Left lobe of liver (tissue), 2 donors: Measurements from ENCODE around the gene OR51D1. TPM values are rescaled to one million over a fixed set of nuclear protein-coding genes. Genes with fewer than 3 reads are reported as not detected.

ENCODE experiments used
- ATAC-seq: fragments of 200-7000 bp; cut with Tn5 transposase; one replicate; pipeline ENCODE4 v1.9.1; 2020; ENCODE audit warnings: mild to moderate bottlenecking, moderate library complexity
- DNase-seq: peaks from one replicate; pipeline ENCODE4 v3.0.0-alpha.2; 2020; ENCODE audit warnings: low spot score
- total RNA-seq: library from RNA; stranded (reverse); gene quantifications from one replicate; pipeline ENCODE4 v1.2.1, GENCODE V29; 2021
- donor health status: DM: no; HTN: no; CAD: no; lungs with moderate emphysema.
- donor health status: DM: no; HTN: yes; CAD: no.

The OR51D1 gene
- total RNA-seq, 1 donor from 2014 or later: not detected

DNA sequence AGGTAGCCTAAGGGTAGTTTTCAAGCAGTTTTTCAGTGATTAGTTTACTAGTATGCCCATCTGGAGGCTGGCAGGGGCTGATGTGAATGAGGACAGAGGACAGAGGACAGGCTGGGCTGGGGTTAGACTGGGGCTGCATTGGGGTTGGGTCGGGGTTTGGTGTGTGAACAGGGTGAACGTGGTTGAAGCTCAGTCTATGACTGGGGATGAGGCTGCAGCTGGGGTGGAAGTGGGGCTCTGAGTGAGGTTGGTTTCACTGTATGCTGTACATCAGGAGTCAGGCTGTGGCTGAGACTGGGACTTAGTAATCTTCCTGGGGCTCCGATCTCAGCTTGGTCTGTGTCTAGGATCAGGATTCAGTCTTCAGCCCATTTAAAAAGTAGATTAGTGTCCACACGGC is 7.0 kb downstream of the OR51D1 start:
- ATAC-seq: no peak
- no peak for DNase-seq

GRCh38 chr11:4645974-4646373 is 8.7 kb downstream of the OR51D1 start:
- ATAC-seq: no peak
- DNase-seq: no peak

DNA sequence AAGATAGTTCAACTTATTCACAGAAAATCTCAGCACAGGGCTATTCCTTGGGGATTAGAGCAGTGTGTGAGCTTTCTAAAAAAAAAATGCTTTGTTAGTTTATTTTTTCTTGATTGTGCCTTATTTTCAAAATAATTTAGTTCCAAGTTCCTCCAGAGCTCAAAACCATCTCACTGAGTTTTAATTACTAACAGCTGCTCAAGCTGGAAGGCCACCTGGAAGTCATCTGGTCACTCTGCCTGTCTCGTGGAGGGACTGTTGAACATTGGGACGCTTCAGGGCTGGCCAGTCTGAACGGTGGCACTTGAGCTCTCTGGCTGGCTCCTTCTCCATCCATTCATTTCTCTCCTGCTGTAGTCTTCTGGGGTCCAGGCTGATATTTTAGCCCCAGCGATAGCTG is 10.5 kb downstream of the OR51D1 start:
- DNase-seq (no peak), ATAC-seq (no peak)

DNA sequence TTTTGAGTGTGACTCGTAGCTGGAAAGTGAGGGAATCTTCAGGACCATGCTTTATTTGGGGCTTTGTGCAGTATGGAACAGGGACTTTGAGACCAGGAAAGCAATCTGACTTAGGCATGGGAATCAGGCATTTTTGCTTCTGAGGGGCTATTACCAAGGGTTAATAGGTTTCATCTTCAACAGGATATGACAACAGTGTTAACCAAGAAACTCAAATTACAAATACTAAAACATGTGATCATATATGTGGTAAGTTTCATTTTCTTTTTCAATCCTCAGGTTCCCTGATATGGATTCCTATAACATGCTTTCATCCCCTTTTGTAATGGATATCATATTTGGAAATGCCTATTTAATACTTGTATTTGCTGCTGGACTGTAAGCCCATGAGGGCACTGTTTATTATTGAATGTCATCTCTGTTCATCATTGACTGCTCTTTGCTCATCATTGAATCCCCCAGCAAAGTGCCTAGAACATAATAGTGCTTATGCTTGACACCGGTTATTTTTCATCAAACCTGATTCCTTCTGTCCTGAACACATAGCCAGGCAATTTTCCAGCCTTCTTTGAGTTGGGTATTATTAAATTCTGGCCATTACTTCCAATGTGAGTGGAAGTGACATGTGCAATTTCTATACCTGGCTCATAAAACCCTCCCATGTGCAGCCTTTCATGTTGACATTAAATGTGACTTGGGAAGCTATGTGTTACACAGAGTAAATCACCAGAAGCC is 17.5 kb downstream of the OR51D1 start:
- no peak for DNase-seq
- no peak for ATAC-seq

DNA sequence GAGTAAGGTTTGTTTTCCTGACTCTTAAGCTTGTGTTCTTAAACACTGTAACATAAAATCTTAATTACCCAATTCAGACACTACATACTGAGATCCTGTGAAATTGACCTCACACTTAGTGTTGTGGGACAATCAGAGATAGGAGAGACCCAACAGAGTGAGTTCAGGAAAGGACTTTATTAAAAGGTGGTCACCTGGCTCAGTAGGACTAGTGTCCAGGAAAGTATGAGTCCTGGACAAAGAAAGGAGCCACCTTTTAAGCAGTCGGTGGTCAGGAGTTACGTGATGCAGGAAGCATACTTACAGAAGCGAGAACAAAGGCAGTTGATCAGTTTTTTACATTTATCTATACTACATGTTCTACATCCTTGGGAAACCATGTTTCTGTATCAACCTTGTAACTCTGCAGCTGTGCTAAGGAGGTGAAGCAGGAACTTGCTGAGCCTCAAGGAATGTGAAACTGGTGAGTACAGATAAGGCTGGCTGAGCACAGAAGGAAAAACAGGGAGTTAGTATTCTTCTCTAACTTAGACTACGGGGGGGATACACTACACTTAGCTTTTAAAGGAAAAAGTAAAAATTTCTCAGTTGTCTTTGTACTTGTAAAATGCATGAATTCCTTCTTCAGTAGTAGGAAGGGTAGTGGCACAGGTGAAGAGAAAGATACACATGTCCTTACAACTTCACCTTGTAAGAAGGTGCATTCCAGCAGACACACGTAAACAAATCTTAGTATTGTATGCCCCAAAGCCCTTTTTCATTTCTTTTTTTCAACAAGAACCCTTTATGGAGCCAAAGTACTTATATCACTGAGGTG is 21.6 kb downstream of the OR51D1 start:
- ATAC-seq: no peak
- no peak for DNase-seq

- ATAC-seq: no peak
- no peak for DNase-seq
Observed at GRCh38 chr11:4662876-4663275, 25.6 kb downstream of the OR51D1 start.

DNA sequence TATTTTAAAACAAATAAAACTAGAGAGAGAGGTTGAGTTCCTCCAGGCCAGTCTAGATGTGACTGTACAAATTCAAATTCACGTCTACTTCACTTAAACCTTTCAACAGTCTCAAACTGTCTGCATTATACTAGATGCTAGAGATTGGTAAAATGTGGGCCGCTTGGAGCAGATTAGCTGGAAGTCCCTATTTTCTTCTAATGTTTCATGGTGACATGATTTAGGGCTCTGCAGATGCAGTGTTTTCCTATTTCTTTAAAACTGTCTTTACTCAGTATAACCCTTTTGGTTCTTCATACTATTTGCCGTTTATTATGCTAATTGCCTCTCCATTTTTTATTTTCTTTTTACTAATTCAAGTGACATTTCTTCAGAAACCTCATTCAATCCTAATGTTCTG is 26.9 kb downstream of the OR51D1 start:
- ATAC-seq: no peak
- DNase-seq: no peak

- ATAC-seq (no peak), DNase-seq (no peak)
Observed at GRCh38 chr11:4664786-4665185, 27.5 kb downstream of the OR51D1 start.

DNA sequence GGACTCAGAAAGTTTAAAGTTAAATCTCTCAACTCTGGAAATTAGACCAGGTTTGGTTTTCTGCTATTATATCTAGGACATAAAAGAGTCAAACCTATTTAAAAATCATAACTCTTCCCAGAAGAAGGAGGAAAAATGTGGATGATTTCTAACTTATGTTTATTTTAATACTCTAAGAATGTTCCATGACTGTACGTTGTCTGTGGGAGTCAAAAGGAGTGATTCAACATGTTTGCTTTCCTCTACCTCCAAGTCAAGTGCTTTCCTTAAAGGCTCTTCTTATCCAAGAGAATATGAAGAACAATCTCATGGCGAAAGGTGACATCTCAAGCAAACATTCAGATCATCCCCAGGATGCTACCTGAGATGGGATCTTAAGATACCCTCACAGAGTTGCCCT is 28.1 kb downstream of the OR51D1 start:
- no peak for ATAC-seq
- no peak for DNase-seq

DNA sequence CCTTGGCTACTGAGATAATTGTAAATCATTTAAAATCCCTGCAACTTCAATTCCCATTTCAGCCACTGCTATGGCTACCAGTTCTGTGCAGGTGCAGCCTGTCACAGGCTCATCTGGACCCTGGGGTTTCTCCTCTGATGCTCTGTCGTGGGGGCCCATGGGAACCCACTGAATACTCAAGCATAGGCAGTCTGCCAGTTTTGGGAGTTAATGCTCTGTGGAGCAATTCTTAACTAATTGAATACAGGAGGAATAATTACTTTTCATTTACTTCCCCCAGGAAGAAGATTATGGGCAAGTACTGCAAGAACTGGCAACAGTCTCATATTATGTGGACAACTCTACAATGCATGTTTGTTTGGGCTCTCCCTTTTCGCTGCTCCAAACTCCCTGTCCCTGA is 34.5 kb downstream of the OR51D1 start:
- ATAC-seq (no peak), DNase-seq (no peak)

DNA sequence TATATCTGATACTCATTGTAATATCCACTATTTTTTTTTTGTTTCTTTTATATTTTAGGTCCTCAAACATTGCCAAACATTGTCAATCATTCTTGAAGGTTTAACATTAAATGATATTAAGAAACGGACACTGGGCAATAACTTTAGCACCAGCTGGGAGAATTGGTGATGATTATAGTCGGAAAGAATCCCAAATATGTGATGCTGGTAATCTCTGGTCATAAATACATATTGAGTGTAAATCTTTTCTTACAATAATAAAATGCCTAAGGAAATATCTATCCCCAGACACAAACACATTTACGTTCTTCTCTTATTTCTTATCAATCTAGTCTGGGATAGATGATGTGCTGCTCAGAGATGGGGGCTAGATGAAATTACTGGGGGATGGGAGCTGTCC is 35.2 kb downstream of the OR51D1 start:
- ATAC-seq: no peak

DNA sequence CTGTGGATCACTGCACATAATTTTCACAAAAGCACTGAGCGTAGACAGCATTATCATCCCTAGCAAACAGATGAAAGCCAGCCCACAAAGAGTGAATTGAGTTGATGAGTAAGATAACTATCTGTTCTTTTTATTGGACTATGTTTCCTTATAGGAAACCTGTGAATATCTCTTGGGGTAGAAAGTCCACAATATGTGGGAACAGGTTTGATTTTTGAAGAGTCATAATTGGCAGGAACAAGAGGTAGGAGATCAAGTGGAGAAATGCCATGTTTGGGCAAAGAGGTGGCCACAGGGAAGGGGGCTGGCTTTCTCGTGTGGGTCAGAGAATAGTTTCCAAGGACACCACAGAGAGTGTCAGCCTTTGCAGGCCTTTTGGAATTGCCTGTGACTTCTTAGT is 36.5 kb downstream of the OR51D1 start:
- ATAC-seq (no peak), DNase-seq (no peak)

More for the DNA sequence above, 35.2 kb downstream of the OR51D1 start:
- no peak for DNase-seq

- ATAC-seq: no peak
- no peak for DNase-seq
Observed at GRCh38 chr11:4677948-4678347, 40.7 kb downstream of the OR51D1 start.

GRCh38 chr11:4680341-4680740 is 43.1 kb downstream of the OR51D1 start:
- DNase-seq: no peak
- ATAC-seq: no peak

DNA sequence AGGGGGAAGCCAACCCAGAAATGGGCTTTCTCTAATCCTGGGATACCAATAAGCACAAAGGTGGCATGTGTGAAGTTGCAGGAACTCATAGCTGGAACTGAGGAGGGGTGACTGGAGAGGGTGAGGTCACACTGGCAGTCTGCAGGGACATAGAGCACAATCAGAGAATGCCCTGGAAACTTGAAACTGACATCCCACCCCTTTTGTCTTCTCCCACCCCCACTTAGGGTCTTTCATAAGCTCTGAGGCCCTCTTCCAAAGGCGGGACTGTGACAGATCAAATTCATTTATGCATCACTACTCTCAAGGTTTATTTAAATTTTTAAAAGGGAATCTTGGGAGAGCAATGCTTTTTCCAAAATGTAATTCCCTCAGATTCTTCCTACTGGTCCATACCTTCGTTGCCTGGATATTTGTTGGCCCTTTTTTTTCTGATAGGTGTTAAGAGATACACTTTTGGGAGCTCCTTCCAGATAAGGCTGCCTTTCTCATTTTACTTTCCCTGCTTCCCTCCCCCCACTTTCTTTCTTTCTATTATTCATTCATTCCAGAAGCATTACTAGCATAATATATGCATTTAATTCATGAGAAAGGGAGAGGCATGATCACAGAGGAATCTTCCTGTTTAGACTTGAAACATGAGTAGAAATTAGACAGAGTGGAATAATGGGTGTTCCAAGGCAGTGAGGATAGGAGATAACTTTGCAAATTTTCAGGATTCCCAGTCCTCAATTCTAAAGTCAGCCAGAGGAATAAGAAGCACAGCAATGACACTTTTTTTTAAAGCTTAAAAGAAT is 45.5 kb downstream of the OR51D1 start:
- DNase-seq (no peak), ATAC-seq (no peak)

GRCh38 chr11:4684631-4685285 is 47.5 kb downstream of the OR51D1 start:
- no peak for ATAC-seq

More at GRCh38 chr11:4684631-4685285, 47.5 kb downstream of the OR51D1 start:
- no peak for DNase-seq

Other genes starting within 250 kb of the OR51D1 start
- 7.3 TPM for gene TRIM21, start 243.8 kb upstream of the OR51D1 start, total RNA-seq
- gene OR52K2, start 188.2 kb upstream of the OR51D1 start, total RNA-seq: not detected
- not detected for gene OR52K1, start 154.8 kb upstream of the OR51D1 start, total RNA-seq
- gene OR52M1, start 92.3 kb upstream of the OR51D1 start, total RNA-seq: not detected
- not detected for gene OR52I2, start 55.7 kb upstream of the OR51D1 start, total RNA-seq
- not detected for gene OR52I1, start 43.4 kb upstream of the OR51D1 start, total RNA-seq
- 4.5 TPM for gene TRIM68, start 29.2 kb upstream of the OR51D1 start, total RNA-seq
- gene OR51E1, start 6.5 kb downstream of the OR51D1 start, total RNA-seq: not detected
- not detected for gene OR51E2, start 60.4 kb downstream of the OR51D1 start, total RNA-seq
- gene MMP26, start 67.3 kb downstream of the OR51D1 start, total RNA-seq: not detected
- not detected for gene OR51F1, start 132.5 kb downstream of the OR51D1 start, total RNA-seq
- not detected for gene OR52R1, start 166.9 kb downstream of the OR51D1 start, total RNA-seq
- gene OR51F2, start 183.8 kb downstream of the OR51D1 start, total RNA-seq: not detected
- not detected for gene OR51S1, start 211.7 kb downstream of the OR51D1 start, total RNA-seq
- gene OR51T1, start 244.4 kb downstream of the OR51D1 start, total RNA-seq: not detected